GM23248 (cell line): Measurements from ENCODE around the gene KIF2A. TPM values are rescaled to one million over a fixed set of nuclear protein-coding genes. Genes with fewer than 3 reads are reported as not detected.

Source experiments
- DNase-seq: peaks from one replicate; pipeline ENCODE4 v3.0.0-alpha.2; 2015
- H2AFZ ChIP-seq: fragments of 200-600 bp; sonication (generic); 2 replicates; pipeline ENCODE4 v1.6.1; 2016; ENCODE audit warnings: antibody characterized with exemption
- H3F3A ChIP-seq: fragments of 200-600 bp; sonication (generic); 2 replicates; pipeline ENCODE4 v1.6.1; 2016; ENCODE audit warnings: mild to moderate bottlenecking, antibody characterized with exemption, mixed run types; ENCODE audit not compliant: insufficient read depth
- H3K27ac ChIP-seq: fragments of 200-600 bp; sonication (generic); 2 replicates; pipeline ENCODE4 v1.5.1; 2016; ENCODE audit warnings: mild to moderate bottlenecking
- H3K27me3 ChIP-seq: fragments of 200-600 bp; sonication (generic); replicated peaks from 2 replicates; pipeline ENCODE4 v1.6.1; 2016; ENCODE audit warnings: mild to moderate bottlenecking; ENCODE audit not compliant: insufficient read depth
- H3K36me3 ChIP-seq: fragments of 200-600 bp; sonication (generic); 2 replicates; pipeline ENCODE4 v1.6.1; 2016; ENCODE audit warnings: low read depth, mild to moderate bottlenecking
- H3K4me1 ChIP-seq: fragments of 200-600 bp; sonication (generic); 2 replicates; pipeline ENCODE4 v1.6.1; 2016; ENCODE audit warnings: mild to moderate bottlenecking; ENCODE audit not compliant: insufficient read depth
- H3K4me2 ChIP-seq: fragments of 200-600 bp; sonication (generic); one replicate; pipeline ENCODE4 v1.6.1; 2016; ENCODE audit warnings: mild to moderate bottlenecking; ENCODE audit not compliant: unreplicated experiment
- H3K4me3 ChIP-seq: fragments of 200-600 bp; sonication (generic); 2 replicates; pipeline ENCODE4 v1.5.1; 2016; ENCODE audit warnings: mild to moderate bottlenecking
- H3K79me2 ChIP-seq: fragments of 200-600 bp; sonication (generic); 2 replicates; pipeline ENCODE4 v1.6.1; 2016; ENCODE audit warnings: mild to moderate bottlenecking; ENCODE audit not compliant: insufficient read depth
- H3K9ac ChIP-seq: fragments of 200-600 bp; sonication (generic); 2 replicates; pipeline ENCODE4 v1.6.1; 2016; ENCODE audit warnings: mild to moderate bottlenecking
- H3K9me2 ChIP-seq: fragments of 200-600 bp; sonication (generic); 2 replicates; pipeline ENCODE4 v1.6.1; 2016; ENCODE audit warnings: mixed run types, mild to moderate bottlenecking, moderate library complexity; ENCODE audit not compliant: insufficient read depth
- H3K9me3 ChIP-seq: fragments of 200-600 bp; sonication (generic); one replicate; pipeline ENCODE4 v1.6.1; 2017; ENCODE audit warnings: low read depth
- H4K20me1 ChIP-seq: fragments of 200-600 bp; sonication (generic); 2 replicates; pipeline ENCODE4 v1.6.0; 2016; ENCODE audit not compliant: insufficient read depth
- EZH2 ChIP-seq: fragments of 200-600 bp; sonication (generic); IDR thresholded peaks from 2 replicates; pipeline ENCODE4 v1.6.1; 2018; ENCODE audit warnings: antibody characterized with exemption, mild to moderate bottlenecking; ENCODE audit not compliant: insufficient read depth, poor library complexity, severe bottlenecking
- EZH2phosphoT487 ChIP-seq: fragments of 200-600 bp; sonication (generic); IDR thresholded peaks from 2 replicates; pipeline ENCODE4 v1.6.1; 2018; ENCODE audit warnings: antibody characterized with exemption, moderate library complexity, mild to moderate bottlenecking, low read depth; ENCODE audit not compliant: insufficient read depth
- WGBS, 2 experiments: methylation state at CpG; one replicate each; pipeline ENCODE4 v1.1.6; 2015 to 2017; ENCODE audit warnings: low lambda C conversion rate in 2 of 2, low coverage in 1 of 2; ENCODE audit errors: missing lambda C conversion rate in 2 of 2; 5-methylcytosine and 5-hydroxymethylcytosine counted together
- in situ Hi-C: fragments of 300-500 bp; cut with MboI; formaldehyde crosslinking; loops from 2 replicates; pipeline ENCODE4 v1.15.0; 2020
- polyA plus RNA-seq: library from polyadenylated mRNA; unstranded; fragments of >200 nt; fragmentation: Nextera tagmentation; extraction: Ambion mirVana; gene quantifications from 2 replicates; pipeline ENCODE4 v1.2.1, GENCODE V29; 2016
- total RNA-seq: library from RNA; depleted of rRNA; stranded (reverse); fragments of >200 nt; shearing (Covaris generic); gene quantifications from 2 replicates; pipeline ENCODE4 v1.2.3, GENCODE V29; 2014

Gene KIF2A
- total and polyA plus RNA-seq, 2 experiments from 2014 or later = 38.2 to 40.0 TPM

DNA sequence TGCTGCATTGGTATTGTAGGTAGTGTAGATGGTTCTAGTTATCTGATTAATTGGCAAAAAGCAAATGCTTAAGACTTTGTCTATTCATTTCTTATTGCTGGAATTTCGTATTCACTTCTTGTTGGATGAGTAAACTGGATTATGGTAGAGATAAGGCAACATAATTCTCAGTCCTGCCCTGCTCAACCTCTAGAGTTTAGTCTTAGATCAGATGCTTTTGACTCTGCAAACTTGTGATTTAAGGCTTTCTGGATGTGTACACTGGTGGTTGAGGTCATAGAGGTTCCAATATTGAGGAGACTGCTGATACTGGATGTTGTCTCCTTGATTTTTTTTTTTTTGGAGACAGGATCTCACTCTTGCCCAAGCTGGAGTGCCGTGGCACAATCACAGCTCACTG, 35.0 kb downstream of the KIF2A start:
- Histone ChIP-seq H2AFZ (no peak overlapping the region), H4K20me1 (no peaks in the 10 kb centered on the region), H3K36me3 (no peaks in the 10 kb centered on the region), H3K27me3 (no peaks in the 10 kb centered on the region), H3K79me2 (peaks cover 99% of the 10 kb centered on the region), H3K9me2 (no peaks in the 10 kb centered on the region), H3F3A (peaks cover 9% of the 10 kb centered on the region; the same call in 1 of the 2 replicates), H3K27ac (no peak overlapping the region), H3K9ac (no peak overlapping the region), H3K4me2 (no peak overlapping the region), H3K9me3 (no peaks in the 10 kb centered on the region), H3K4me3 (no peak overlapping the region), H3K4me1 (peaks cover 6% of the 10 kb centered on the region; the same call in 1 of the 2 replicates)
- no peak for DNase-seq
- no peak for TF ChIP-seq EZH2phosphoT487
- WGBS, 2 experiments = 98 to 100% methylated on average over 2 of the region's 2 CpGs
- in situ Hi-C loops = no loop called here

DNA sequence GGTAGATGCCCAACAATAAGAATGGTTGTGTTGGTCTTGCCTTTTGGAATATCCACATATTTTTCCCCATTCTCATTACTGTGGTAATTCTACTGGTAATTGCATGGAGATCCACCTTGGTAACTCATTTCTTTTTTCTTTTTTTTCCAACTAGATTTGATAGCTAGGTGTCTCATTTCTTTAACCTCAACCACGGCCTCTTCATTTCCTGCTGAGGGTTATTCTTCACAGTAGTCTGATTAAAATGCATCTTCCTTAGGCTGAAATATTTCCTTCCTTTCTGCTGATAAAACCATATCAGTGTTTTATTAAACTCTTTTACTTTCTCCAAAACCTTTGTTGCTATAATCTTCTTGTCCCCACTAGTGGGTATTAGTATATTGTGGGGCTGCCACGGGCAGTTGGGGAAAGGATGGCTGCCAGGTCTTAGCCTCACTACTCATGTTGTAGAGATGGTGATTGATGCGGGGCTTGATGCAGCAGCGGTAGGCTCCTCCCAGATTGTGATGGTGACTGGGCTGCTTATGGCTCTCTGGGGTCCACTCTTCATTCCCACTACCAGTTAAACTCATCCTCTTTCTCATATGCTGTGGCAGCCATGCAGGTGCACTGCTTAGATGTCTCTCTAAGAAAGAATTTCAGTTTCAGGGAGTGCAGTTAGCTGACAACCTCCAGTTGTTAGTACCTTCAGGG, 35.9 kb downstream of the KIF2A start:
- DNase-seq = no peak
- in situ Hi-C loops = no loop called here
- Histone ChIP-seq H3K4me3 (no peak overlapping the region), H3K27me3 (no peaks in the 10 kb centered on the region), H3F3A (peaks cover 9% of the 10 kb centered on the region; the same call in 1 of the 2 replicates), H3K79me2 (peaks cover 99% of the 10 kb centered on the region), H3K27ac (no peak overlapping the region), H3K4me2 (no peak overlapping the region), H3K4me1 (peaks cover 4% of the 10 kb centered on the region; the same call in 1 of the 2 replicates), H3K9me3 (no peaks in the 10 kb centered on the region), H2AFZ (no peak overlapping the region), H3K36me3 (no peaks in the 10 kb centered on the region; the same call in 1 of the 2 replicates), H3K9me2 (no peaks in the 10 kb centered on the region), H4K20me1 (no peaks in the 10 kb centered on the region), H3K9ac (no peak overlapping the region)
- WGBS, 2 experiments = 98 to 99% methylated on average over 4 of the region's 4 CpGs
- TF ChIP-seq EZH2phosphoT487 (no peak), EZH2 (no peak)

DNA sequence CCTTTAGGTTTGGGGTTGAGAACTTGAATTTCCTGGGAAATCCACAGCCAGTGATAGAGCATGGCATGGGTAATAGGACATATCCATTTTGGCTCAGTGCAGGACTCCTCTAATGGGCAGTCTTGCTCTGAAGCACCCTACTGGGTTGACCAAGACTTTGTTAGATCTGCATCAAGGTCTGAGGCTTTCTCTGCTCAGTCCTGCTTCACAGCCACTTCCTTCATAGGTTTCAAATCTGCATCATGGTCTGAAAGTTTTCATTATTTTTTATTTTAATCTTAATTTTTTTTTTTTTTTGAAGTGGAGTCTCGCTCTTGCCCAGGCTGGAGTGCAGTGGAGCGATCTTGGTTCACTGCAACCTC, 36.5 kb downstream of the KIF2A start:
- Histone ChIP-seq H3K4me2 (no peak overlapping the region), H3K36me3 (peaks cover under 1% of the 10 kb centered on the region; the same call in 1 of the 2 replicates), H3K9ac (no peak overlapping the region), H3K4me1 (peaks cover 4% of the 10 kb centered on the region; the same call in 1 of the 2 replicates), H3K9me2 (no peaks in the 10 kb centered on the region), H3K27me3 (no peaks in the 10 kb centered on the region), H3K79me2 (peaks cover 99% of the 10 kb centered on the region), H2AFZ (no peak overlapping the region), H3K27ac (no peak overlapping the region), H3K4me3 (no peak overlapping the region), H3F3A (peaks cover 9% of the 10 kb centered on the region; the same call in 1 of the 2 replicates), H4K20me1 (no peaks in the 10 kb centered on the region), H3K9me3 (no peaks in the 10 kb centered on the region)
- no peak for DNase-seq
- in situ Hi-C loops = no loop called here
- TF ChIP-seq EZH2phosphoT487 (no peak), EZH2 (no peak)
- 100% methylated on average over 2 of the region's 2 CpGs for WGBS, 2 experiments

DNA sequence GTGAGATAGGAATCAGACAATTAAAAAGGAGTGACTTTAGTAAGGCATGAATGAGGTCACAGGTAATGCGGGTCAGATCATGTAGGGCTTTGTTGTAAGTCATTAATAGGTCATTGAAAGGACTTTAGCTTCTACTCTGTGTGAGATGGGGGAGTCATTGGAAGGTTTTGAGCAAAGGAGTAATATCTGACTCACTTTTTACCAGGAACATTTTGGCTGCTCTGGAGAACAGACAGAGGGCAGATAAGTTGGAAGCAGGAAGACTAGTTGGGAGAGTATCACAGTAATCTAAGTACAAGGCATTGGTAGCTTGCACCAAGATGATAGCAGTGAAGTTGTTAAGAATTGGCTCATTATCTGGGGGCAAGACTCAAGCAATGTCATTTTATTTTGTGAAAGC, 37.4 kb downstream of the KIF2A start:
- peak; percentile 46 for DNase-seq
- 89 to 92% methylated on average over 1 of the region's 1 CpG for WGBS, 2 experiments

More for the DNA sequence above, 37.4 kb downstream of the KIF2A start:
- Histone ChIP-seq H3K9ac (no peak overlapping the region), H3K4me2 (no peak overlapping the region), H3K79me2 (peaks cover 99% of the 10 kb centered on the region), H3K27me3 (no peaks in the 10 kb centered on the region), H3F3A (peaks cover 9% of the 10 kb centered on the region; the same call in 1 of the 2 replicates), H3K27ac (no peak overlapping the region), H4K20me1 (no peaks in the 10 kb centered on the region), H3K9me3 (no peaks in the 10 kb centered on the region), H3K4me1 (peaks cover 4% of the 10 kb centered on the region; the same call in 1 of the 2 replicates), H3K36me3 (peaks cover 8% of the 10 kb centered on the region), H3K9me2 (no peaks in the 10 kb centered on the region), H2AFZ (no peak overlapping the region), H3K4me3 (no peak overlapping the region)
- in situ Hi-C loops = no loop called here
- no peak for TF ChIP-seq EZH2phosphoT487
- TF ChIP-seq EZH2 = no peak
